Fibroblast of skin of right biceps (primary cell): ENCODE measurements around the gene CACNB4.
"Not testable (repeated sequence)": the region's sequence is repeated elsewhere in the genome, so short reads cannot be mapped to it uniquely, and the experiment has no call there.

Experiments used
- DNase-seq: peaks from one replicate; pipeline ENCODE4 v3.0.0-alpha.2; 2013

Gene CACNB4

DNA sequence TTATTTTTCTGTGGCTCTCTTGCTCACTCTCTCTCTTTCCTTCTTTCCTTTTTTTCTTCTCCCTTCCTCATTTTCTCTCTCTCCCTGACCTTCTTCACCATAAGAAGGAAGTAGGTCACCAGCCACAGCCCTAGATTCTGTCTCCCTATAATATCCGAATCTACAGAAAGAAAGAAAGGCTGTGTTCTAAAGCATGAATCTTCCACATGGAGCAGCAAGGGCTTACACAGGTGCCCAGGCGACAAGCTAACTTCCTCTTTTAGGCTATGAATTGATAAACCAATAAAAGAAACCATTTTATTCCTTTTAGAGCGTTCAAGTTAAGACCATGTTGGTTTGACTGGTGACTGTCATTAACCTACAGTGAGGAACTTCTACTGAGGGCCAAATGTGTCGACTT lies 49.3 kb downstream of the CACNB4 start:
- DNase-seq: no peak

DNA sequence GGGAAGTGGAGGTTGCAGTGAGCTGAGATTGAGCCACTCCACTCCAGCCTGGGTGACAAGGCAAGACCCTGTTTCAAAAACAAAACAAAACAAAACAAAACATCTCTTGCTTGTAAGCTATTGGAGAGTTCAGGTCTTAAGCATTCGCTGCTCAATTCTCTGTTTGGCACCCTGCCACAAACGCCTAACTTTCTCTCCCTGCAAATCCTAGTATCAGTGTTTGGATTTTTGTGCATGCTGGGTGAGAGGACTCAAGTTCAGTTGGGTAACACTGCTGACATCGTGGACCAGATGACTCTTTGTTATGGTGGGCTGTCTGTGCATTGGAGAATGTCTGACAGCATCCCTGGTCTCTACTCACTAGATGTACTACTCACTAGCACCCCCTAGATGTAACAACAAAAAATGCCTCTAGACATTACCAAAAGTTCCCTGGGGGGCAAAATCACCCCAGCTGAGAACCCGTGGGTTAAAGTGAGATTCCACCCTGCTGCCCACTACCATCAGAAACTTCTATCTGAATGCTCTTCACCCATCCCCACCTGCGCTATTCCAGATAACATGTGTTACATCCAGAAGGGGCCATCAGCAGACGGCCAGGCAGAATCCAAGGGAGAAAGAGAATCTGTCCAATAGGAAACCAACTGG lies 50.9 kb downstream of the CACNB4 start:
- no peak for DNase-seq

DNA sequence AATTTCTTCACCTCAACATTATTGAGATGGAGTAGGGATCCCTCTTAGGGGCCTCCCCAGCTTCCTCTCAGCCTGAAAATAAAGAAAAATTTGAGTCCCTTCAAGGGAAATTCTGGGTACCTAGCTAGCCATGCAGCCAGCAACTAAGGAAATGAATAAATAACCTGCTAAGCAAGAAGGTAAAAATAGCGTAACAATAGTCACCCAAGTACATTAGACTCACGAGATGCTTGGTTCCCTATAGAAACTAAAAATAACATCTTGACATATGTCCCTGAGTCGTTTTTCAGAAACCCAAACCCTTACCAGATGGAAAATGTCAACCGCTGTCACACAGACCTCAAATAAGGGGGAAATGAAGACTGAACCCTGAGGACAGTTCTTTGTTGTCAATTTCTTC lies 51.9 kb downstream of the CACNB4 start:
- no peak for DNase-seq

DNA sequence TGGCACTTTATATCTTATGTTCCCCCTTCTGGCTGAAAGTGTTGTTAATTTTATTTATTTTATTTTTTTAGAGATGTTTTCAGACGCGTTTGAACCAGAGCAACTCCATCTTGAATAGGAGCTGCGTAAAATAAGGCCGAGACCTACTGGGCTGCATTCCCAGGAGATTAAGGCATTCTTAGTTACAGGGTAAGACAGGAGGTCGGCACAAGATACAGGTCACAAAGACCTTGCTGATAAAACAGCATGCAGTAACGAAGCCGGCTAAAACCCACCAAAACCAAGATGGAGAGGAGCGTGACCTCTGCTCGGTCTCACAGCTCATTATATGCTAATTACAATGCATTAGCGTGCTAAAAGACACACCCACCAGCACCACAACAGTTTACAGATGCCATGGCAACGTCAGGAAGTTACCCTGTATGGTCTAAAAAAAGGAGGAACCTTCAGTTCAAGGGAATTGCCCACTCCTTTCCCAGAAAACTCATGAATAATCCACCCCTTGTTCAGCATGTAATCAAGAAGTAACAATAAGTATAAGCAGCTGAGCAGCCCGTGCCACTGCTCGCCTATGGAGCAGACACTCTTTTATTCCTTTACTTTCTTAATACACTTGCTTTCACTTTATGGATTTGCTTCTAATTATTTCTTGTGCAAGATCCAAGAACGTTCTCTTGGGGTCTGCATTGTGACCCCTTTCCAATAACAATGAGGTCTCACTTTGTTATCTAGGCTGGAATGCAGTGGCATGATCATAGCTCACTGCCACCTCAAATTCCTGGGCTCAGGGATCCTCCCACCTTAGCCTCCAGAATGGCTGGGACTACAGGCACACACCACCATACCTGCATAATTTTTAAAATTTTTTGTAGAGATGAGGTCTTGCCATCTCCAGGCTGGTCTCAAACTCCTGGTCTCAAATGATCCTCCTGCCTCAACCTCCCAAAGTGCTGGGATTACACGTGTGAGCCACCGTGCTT lies 55.9 kb downstream of the CACNB4 start:
- DNase-seq: no peak

DNA sequence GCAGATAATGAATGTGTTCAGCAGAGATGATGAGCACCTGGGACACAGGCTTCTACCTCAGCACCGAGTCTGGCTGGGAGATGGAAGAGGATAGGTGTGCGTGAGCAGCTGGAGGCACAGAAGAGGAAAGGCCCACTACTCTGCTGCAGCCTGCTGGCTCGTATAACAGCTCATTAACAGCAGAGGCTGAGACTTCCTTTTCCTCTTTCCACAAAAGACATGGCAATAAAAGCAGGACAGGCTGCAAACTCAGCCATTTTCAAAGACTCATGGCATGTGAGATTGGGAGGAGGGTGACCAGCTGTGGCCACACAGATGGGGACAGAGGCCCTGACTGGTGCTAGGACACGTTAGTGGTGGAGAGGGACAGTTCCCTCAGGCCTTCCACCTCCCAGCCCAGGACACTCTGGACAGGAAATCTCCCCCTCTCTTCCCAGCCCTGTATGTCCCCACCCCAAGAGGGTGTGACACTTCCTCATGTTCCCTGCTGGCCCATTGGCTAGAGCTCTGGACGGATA lies 60.3 kb downstream of the CACNB4 start:
- DNase-seq: no peak

DNA sequence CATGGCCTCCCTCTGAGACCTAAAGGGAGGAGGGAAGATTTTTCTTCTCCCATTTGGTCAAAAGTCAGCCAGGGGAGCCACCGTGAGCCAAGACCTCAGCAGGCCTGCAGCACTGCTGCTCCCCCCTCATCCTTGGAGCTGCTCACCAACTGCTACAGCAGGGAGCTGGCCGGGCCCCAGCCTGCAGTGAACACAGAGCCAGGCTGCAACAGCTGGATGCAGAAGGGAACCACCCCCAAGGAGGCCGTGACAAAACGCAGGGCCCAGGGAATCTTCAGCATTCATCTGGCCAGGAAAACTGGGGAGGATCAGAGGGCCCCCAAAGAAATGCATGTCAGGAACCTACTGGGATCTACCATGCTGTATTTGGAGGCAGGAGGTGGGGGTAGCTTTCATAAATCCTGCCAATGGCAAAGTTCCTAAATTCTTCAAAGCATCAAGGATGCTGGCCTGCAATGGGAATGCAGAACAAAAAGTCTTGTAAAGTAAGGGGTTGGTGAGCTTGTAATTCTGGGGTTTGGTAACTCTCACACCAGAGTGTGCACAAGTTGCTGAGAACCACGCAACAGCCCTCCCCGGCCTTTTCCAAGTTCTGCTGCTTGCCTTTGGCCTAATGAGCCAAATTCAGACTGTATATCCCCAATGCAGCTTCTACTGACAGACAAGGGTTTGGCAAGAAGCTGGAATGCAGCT lies 61.0 kb downstream of the CACNB4 start:
- no peak for DNase-seq

DNA sequence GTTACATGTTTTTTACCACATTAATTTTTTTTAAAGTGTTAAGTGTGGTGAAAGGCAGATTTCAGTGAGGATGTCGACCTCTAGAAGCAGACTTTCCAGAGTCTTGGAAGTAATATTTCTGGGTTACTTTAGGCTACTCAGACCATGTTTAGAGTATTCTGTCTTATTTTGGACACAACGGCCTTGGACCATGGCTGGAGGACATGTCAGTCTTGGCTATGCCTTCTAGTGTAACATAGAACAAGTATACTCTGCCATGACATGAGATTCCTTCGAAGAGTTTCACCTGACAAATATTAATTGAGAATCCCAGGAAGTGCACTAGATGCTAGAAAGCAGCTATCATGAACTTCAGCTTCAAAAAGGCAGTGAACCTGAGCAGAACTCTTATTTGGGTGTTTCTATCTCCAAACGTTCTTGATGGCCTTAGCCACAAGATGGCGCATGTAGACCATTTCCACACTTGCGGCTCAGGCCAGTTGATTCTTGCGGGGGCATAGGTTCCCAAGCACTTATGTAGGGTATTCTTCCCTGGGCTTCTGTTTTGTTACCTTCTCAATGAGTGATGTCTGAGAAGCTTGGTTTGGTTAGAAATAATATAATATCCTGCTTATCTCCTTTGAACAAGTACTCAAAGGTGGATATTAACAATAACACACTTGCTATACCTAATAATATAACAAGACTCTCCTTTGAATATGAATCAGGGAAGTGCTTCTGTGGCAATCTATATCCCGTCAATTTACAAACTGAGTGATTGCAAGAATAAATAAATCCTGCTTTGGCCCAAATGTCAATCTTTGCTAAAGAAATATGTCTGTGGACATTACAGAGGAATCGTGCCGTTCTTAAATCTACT lies 62.0 kb downstream of the CACNB4 start:
- DNase-seq: peak; percentile 64

DNA sequence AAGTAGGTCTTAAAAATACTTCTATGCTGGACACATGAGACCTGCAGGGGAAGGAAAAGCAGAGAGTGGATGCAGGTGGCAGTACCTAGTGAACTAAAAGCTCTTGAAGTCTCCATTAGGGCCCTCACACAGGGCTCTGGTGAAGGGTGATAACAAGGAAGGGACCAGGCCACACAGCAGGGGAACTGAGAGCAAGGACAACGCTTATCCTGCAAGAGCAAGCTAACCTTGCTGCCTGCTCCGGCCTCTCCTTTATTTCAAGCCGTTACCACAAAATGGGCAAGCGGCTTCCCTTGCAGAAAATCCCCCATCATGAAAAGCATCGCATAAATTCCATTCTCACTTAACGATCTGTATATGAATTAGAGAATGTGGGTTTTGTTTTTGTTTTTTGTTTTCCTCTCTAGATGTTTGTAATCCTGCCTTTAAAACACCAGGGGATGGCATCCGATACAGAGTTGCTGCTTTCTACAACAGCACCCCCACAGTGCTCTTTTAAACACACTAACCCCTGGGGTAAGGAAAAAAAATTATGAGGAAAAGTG lies 64.5 kb downstream of the CACNB4 start:
- DNase-seq: no peak

DNA sequence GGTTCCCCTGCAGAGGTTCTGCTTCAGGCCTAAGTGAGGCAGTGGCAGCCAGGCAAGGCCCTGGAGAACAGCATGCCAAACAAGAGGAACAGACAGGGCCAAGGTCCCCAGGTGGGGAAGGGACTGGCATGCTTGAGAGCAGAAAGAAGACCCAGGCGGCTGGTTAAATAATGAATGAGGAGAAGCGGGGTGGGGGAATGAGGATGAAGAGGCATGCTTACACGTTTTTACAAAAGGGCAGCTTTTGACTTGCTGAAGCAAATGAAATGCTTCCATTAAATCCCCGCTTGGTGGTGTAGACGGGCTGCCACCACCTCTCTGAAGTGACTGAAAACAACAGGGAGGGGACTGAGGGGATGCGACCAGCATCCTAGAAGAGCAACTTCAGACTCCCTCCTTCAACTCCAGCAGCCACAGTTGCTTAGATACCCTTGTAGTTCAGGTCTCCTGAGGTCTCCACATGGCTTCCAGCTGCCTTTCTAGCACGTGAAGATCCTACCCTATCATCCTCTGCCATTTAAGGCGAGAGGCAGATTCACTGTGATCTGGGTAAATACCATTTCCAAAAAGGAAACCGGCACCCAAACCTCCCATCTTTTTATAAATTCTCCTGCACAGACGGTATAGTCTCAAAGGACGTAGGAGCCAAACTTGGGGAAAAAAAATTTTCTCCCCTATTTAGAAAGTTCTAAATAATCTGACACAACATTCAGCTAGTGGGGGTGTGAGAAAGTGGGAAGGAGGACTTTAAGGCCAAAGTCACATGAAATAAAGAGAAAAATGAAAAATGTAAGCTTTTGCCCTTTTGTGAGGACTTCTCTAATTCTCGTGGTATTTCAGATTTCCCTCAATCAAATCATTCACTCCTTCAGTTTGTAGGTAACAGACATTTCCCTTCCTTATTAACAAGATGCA lies 65.6 kb downstream of the CACNB4 start:
- no peak for DNase-seq

DNA sequence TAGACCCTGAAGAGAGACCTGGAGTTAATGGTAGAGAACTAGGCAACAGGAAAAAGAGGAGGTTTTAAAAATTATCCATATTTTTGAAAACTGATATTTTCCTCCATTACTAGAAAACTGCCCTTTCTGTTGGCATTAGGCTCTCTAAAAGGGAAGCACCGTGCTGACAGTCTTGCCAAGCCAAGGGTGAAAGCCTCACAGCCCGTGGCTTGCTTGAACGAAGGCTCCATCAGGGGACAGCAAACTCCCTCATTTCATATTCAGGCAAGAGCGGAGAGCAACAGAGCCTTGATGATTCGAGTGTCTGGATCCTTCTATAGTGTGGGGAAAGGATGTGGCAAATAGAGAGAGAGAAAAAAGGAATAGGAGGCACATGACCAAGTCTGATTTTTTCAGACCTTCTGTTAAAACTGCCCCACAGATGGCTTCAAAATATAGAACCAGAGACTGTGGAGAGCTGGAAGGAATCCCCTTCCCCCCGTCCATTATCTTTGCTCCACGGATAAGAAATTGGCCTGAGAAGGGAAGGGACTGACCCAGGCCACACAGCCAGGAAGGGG lies 67.0 kb downstream of the CACNB4 start:
- DNase-seq: no peak

DNA sequence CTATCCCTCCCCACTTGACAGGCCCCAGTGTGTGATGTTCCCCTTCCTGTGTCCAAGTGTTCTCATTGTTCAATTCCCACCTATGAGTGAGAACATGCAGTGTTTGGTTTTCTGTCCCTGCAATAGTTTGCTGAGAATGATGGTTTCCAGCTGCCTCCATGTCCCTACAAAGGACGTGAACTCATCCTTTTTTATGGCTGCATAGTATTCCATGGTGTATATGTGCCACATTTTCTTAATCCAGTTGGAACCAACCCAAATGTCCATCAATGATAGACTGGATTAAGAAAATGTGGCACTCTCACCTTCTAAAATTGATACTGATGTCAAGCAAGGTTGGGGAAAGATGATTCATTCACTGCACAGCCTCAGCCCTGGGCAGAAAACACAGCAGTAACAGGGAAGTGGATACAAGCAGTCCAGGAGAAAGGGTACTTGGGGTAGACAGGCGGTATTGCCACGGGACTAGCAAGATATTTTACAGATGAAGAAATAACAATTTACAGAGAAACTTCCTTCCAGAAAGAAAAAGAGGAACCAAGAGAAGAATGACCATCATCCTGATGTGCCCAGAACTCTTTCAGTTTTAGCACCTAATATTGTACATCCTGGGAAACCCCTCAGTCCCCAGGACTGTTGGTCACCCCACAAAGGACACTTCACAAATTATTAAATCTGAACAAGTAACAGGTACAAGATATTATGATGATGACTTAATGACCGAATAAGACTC lies 68.1 kb downstream of the CACNB4 start:
- not testable (repeated sequence) for DNase-seq

DNA sequence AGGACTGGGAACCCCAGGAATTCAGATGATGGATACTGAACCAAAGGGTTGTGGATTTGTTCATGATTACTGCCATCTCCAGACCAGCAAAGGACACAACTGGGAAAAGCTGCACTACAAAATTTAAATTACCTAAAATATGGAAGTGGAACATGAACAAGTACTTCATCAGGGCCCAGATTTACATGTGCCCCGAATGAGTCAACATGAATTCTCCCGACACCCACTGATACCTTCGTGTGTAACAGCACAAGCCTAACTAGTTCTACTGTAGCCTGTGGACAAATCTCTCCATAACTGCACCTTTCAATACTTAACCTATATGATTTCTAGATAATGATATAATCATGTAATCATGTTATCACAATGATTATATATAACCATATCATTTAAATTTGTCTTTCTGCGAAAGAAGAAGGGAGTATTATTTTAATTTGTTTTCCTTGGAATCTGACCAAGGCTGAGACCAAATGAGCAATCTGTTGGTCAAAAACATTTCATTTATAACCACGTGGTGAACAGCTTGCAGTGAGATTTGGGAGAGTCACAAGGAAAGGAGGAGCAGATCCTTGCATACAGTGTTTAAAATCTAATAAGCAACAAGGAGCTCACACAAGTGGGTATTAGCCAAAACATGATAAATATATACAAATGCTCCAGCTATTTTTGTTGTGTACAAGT lies 70.5 kb downstream of the CACNB4 start:
- DNase-seq: no peak

DNA sequence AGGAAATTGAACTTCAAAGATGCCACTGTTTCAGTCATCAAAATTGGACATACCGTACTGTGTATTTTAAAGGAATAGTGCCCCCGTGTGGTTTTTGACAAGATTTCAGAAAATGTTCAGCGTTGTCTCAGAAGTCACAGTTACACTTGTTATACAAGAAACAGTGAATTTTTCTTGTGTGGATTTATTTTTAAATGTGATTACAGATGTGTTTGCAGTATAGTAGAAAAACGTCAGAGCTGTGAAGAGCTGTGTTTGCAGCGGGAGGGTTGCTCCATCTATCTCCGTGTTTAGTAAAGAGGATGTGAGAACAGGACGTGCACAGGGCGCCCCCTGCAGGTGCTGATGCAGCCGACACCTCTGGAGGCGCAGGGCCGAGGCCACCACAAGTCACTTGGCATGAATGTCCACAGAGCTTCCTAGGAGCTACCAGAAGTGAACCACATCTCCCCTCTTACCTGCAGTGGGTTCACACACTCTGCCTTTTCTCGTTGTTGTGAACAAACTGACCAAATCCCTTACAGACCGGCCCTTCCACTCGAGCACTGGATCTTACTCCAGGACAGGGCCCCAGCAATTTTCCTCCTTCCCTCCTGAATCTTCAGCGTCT lies 73.1 kb downstream of the CACNB4 start:
- peak; percentile 57 for DNase-seq

DNA sequence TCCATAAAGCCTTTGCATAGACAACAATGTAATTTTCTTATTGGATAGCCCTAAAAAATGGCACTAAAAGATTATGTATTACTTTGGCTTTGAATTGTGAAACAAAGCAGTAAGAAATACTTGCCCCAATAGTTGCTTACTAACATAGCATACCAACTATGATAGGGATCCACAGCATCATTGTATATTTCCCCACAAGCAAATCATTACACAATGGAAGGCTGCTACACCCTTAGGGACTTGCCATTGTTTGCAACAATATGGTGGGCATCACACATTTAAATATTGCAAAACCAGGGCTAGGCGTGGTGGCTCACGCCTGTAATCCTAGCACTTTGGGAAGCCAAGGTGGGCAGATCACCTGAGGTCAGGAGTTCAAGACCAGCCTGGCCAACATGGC lies 74.4 kb downstream of the CACNB4 start:
- no peak for DNase-seq

DNA sequence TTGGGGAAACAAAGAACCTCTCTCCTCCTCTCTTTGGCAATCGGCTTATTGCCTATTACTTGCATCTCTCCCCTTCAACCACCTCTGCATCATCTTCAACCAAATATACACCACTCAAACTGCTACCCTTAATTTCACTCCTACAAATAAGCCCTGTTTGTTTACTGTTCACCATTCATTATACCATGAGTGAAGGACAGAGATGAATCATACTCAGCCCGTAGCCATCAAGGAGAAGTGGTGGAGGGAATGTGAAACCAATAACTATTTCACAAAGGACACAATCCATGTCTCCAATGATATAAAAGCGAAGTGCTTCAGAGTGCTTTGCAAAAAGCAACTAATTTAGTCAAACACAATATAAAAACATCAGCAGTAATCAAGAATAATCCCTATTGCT lies 76.8 kb downstream of the CACNB4 start:
- DNase-seq: no peak

DNA sequence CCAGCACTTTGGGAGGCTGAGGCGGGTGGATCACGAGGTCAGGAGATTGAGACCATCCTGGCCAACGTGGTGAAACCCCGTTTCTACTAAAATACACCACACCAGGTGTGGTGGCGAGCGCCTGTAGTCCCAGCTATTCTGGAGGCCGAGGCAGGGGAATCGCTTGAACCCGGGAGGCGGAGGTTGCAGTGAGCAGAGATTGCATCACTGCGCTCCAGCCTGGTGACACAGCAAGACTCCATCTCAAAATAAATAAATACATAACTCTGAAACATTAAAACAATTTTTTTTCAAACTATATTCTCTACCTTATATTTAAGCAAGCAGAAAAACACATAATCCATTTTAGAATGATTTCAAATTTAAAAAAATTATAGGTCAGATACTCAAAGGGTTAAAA lies 77.8 kb downstream of the CACNB4 start:
- DNase-seq: not testable (repeated sequence)

DNA sequence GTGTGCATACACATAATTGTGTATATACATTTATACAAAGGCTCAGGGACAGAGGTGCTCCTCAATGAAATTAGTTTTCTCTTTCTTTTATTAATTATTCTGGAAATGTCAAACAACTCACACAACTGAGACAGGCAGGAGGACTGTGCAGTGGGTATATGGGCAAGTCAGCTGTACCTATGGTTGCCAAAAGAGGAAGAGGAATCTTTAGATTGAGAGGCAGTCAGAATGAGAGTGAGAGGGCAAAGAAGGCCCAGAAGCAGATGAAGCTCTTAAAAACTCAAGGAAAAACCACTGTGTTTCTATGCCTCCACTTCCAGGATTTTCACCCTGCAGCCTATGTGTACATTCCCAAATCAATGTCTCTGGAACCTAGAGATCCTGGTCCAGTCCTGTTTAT lies 79.1 kb downstream of the CACNB4 start:
- DNase-seq: no peak

DNA sequence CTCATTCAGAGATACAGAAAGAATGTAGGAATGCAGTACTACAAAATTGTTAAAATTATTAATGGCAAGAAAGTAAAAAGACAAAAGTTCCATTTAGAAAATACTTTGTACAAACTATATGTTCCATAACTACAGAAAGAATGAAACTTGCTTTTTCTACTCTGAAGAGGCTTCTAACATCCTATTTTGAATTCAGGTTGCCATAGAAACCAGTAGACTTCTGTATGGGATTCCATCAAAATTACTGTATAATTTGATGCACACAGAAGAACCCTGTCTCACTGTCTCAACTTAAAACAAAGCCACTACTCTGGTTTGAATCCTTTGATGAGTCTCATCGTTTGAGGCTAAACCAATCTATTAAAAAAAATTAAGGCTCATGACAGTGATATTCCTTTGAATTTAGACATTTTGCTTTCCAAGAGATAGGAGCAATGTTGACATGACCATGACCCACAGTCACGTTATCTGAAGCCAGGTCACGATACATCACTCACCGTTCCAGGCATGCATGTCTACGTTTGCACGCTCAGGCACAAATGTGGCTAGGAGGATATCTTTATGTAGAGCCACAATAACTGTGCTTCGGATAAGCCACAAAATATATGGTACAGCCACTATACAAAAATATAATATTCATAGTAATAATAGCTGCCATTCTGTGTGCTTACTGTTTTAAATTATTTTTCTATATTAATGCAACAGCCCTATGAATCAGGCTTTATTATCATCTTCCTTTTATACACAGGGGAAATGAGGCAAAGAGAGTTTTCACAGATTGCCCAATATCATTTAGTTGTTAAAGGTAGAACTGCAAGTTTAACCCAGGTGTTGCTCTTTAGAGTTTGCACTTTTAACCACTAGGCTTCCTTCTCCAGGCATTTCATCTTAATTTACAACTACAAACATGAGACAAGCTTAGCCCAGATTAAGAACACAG lies 82.4 kb downstream of the CACNB4 start:
- no peak for DNase-seq
